GM18951 (cell line): ENCODE measurements around the gene BCAS3.

Experiments used
- POLR2A ChIP-seq: IDR thresholded peaks from 4 replicates; pipeline ENCODE4 v1.6.1; 2011; ENCODE audit warnings: mild to moderate bottlenecking; ENCODE audit not compliant: insufficient read length, insufficient read depth; ENCODE audit errors: extremely low read depth
- in situ Hi-C: fragments of 300-500 bp; cut with MboI; formaldehyde crosslinking; loops from one replicate; pipeline ENCODE4 v1.12.0; 2022; ENCODE audit warnings: low sequenced_read_pairs, mixed read lengths, inconsistent platforms; ENCODE audit not compliant: unreplicated experiment

Gene BCAS3

GRCh38 chr17:61391595-61392291, 714.1 kb downstream of the BCAS3 start:
- no peak for TF ChIP-seq POLR2A
- in situ Hi-C loops = loop anchor here (10.0 to 25.0 kb wide), 2 partner anchors 397 to 654 kb away; no protein-coding TSS in a partner anchor

- no peak for TF ChIP-seq POLR2A
- in situ Hi-C loops = loop anchor here (10.0 to 25.0 kb wide), 2 partner anchors 398 to 655 kb away; no protein-coding TSS in a partner anchor
Measured at GRCh38 chr17:61392679-61393078, 715.0 kb downstream of the BCAS3 start.

- no peak for TF ChIP-seq POLR2A
- in situ Hi-C loops = loop anchor here (10.0 to 25.0 kb wide), 2 partner anchors 399 to 656 kb away; no protein-coding TSS in a partner anchor
Measured at GRCh38 chr17:61393550-61393903, 715.9 kb downstream of the BCAS3 start.

GRCh38 chr17:61393904-61394629, 716.4 kb downstream of the BCAS3 start:
- in situ Hi-C loops = loop anchor here (10.0 to 25.0 kb wide), 2 partner anchors 399 to 657 kb away; no protein-coding TSS in a partner anchor
- no peak for TF ChIP-seq POLR2A

- in situ Hi-C loops = loop anchor here (10.0 to 25.0 kb wide), 2 partner anchors 400 to 658 kb away; no protein-coding TSS in a partner anchor
- no peak for TF ChIP-seq POLR2A
Measured at GRCh38 chr17:61394630-61395408, 717.2 kb downstream of the BCAS3 start.

GRCh38 chr17:61395409-61395982, 717.8 kb downstream of the BCAS3 start:
- in situ Hi-C loops = loop anchor here (10.0 to 25.0 kb wide), 2 partner anchors 401 to 658 kb away; no protein-coding TSS in a partner anchor
- TF ChIP-seq POLR2A = no peak

GRCh38 chr17:61395983-61396585, 718.4 kb downstream of the BCAS3 start:
- in situ Hi-C loops = loop anchor here (10.0 to 25.0 kb wide), 2 partner anchors 401 to 659 kb away; no protein-coding TSS in a partner anchor
- TF ChIP-seq POLR2A = no peak

- in situ Hi-C loops = loop anchor here (10.0 to 25.0 kb wide), 2 partner anchors 402 to 659 kb away; no protein-coding TSS in a partner anchor
- no peak for TF ChIP-seq POLR2A
Measured at GRCh38 chr17:61396586-61397085, 719.0 kb downstream of the BCAS3 start.

- TF ChIP-seq POLR2A = no peak
- in situ Hi-C loops = loop anchor here (10.0 to 25.0 kb wide), 2 partner anchors 402 to 660 kb away; no protein-coding TSS in a partner anchor
Measured at GRCh38 chr17:61397086-61397842, 719.6 kb downstream of the BCAS3 start.

- in situ Hi-C loops = loop anchor here (10.0 to 25.0 kb wide), 2 partner anchors 404 to 661 kb away; no protein-coding TSS in a partner anchor
Measured at GRCh38 chr17:61398721-61399130, 721.1 kb downstream of the BCAS3 start.

More at GRCh38 chr17:61398721-61399130, 721.1 kb downstream of the BCAS3 start:
- TF ChIP-seq POLR2A = no peak
